ENCODE results near the gene HES7.

- TF ChIP-seq CTCF (IDR thresholded peaks at IDR 0.05) (no peak), RARB (CRISPR knock-in tag; IDR thresholded peaks at IDR 0.05) (no peak), RCOR1 (IDR thresholded peaks at IDR 0.05; ENCODE audit: low read depth, low read length) (no peak), TP53 (CRISPR knock-in tag; IDR thresholded peaks at IDR 0.05) (no peak), CEBPB (IDR thresholded peaks at IDR 0.05) (no peak), CHD2 (IDR thresholded peaks at IDR 0.05; ENCODE audit: low read length, partially characterized antibody) (no peak), EP300 (IDR thresholded peaks at IDR 0.05) (no peak), HES2 (IDR thresholded peaks at IDR 0.05) (no peak), SREBF2 (IDR thresholded peaks at IDR 0.05) (no peak), CBX2 (IDR thresholded peaks at IDR 0.05; ENCODE audit: borderline replicate concordance, low read depth) (no peak), RFX5 (IDR thresholded peaks at IDR 0.05) (no peak), POLR2A (IDR thresholded peaks at IDR 0.05; ENCODE audit: low read length) (no peak), MAZ (IDR thresholded peaks at IDR 0.05; ENCODE audit: borderline replicate concordance, low read depth, low read length) (no peak), KDM1A (IDR thresholded peaks at IDR 0.05; ENCODE audit: low read depth) (no peak)
Measured at GRCh38 chr17:8089728-8090127, 34.2 kb downstream of the HES7 start.

All from A549 (cell line).